ENCODE data around the gene METAP1. TPM values are rescaled to one million over a fixed set of nuclear protein-coding genes. Genes with fewer than 3 reads are reported as not detected.

The METAP1 gene
- total RNA-seq, 1 experiment from 2014 or later: 72.2 TPM

DNA sequence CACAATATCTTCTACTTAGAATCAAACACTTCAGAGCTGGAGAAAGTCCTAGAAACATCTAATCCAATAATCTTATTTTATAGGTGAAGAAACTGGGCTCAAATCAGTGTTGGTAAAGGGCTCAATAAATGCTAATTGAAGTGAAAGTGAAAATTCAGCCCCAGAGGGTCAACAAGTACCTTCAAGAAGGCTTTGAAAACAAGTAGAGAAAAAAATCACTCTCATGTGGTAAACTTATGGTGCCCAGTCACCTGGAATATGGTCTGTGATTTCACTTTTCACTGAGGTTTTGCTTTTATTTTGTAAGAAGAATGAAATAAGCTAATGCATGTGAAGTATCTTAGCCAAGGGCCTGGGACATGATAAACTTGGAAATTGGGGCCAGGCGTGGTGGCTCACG lies 37.5 kb upstream of the METAP1 start:
- BruUV-seq (replicated peaks): no TSS peak
- no peaks in the 10 kb centered on the region for H3K4me1 ChIP-seq (ENCODE audit: insufficient read depth, low read length, poor library complexity, severe bottlenecking)
- TF ChIP-seq EZH2 (IDR thresholded peaks at IDR 0.05; ENCODE audit: borderline replicate concordance, low read depth, low read length, poor library complexity, severe bottlenecking) (no peak), CTCF (conservative IDR thresholded peaks at IDR 0.05; ENCODE audit: low read depth, low read length) (no peak)
- no peak for DNase-seq (ENCODE audit: low spot score)
- H3K4me3 ChIP-seq (ENCODE audit: low read depth, low read length, poor library complexity, severe bottlenecking): no peak overlapping the region
- no peaks in the 10 kb centered on the region for H3K36me3 ChIP-seq (ENCODE audit: insufficient read depth, low read length, poor library complexity, severe bottlenecking)
- CTCF ChIA-PET: no interaction called here
- H3K9me3 ChIP-seq (ENCODE audit: low read depth, low read length, poor library complexity, severe bottlenecking): no peaks in the 10 kb centered on the region
- no peak overlapping the region for H3K27ac ChIP-seq (ENCODE audit: low read depth, low read length, poor library complexity, severe bottlenecking)
- no peaks in the 10 kb centered on the region for H3K27me3 ChIP-seq (replicated peaks; ENCODE audit: insufficient read depth, low read depth, low read length, poor library complexity)
- intact Hi-C loops (cut with micrococcal nuclease; ENCODE audit: unreplicated experiment): no loop called here
- POLR2A ChIA-PET (ENCODE audit: low non-redundant PET): no interaction called here

- Histone ChIP-seq H3K4me1 (ENCODE audit: insufficient read depth, low read length, poor library complexity, severe bottlenecking) (peaks cover 11% of the 10 kb centered on the region), H3K36me3 (ENCODE audit: insufficient read depth, low read length, poor library complexity, severe bottlenecking) (no peaks in the 10 kb centered on the region), H3K27ac (ENCODE audit: low read depth, low read length, poor library complexity, severe bottlenecking) (no peak overlapping the region), H3K27me3 (replicated peaks; ENCODE audit: insufficient read depth, low read depth, low read length, poor library complexity) (no peaks in the 10 kb centered on the region), H3K4me3 (ENCODE audit: low read depth, low read length, poor library complexity, severe bottlenecking) (no peak overlapping the region), H3K9me3 (ENCODE audit: low read depth, low read length, poor library complexity, severe bottlenecking) (no peaks in the 10 kb centered on the region)
- no TSS peak for BruUV-seq (replicated peaks)
- TF ChIP-seq EZH2 (IDR thresholded peaks at IDR 0.05; ENCODE audit: borderline replicate concordance, low read depth, low read length, poor library complexity, severe bottlenecking): no peak
- TF ChIP-seq CTCF (conservative IDR thresholded peaks at IDR 0.05; ENCODE audit: low read depth, low read length): no peak
- POLR2A ChIA-PET (ENCODE audit: low non-redundant PET): no interaction called here
- CTCF ChIA-PET: no interaction called here
- DNase-seq (ENCODE audit: low spot score): no peak
- intact Hi-C loops (cut with micrococcal nuclease; ENCODE audit: unreplicated experiment): no loop called here
Measured at GRCh38 chr4:98959411-98959810, 36.1 kb upstream of the METAP1 start.

GRCh38 chr4:98961770-98962169 lies 33.8 kb upstream of the METAP1 start:
- Histone ChIP-seq H3K9me3 (ENCODE audit: low read depth, low read length, poor library complexity, severe bottlenecking) (no peaks in the 10 kb centered on the region), H3K4me1 (ENCODE audit: insufficient read depth, low read length, poor library complexity, severe bottlenecking) (peaks cover 11% of the 10 kb centered on the region), H3K36me3 (ENCODE audit: insufficient read depth, low read length, poor library complexity, severe bottlenecking) (no peaks in the 10 kb centered on the region), H3K27ac (ENCODE audit: low read depth, low read length, poor library complexity, severe bottlenecking) (no peak overlapping the region), H3K27me3 (replicated peaks; ENCODE audit: insufficient read depth, low read depth, low read length, poor library complexity) (no peaks in the 10 kb centered on the region), H3K4me3 (ENCODE audit: low read depth, low read length, poor library complexity, severe bottlenecking) (no peak overlapping the region)
- TF ChIP-seq EZH2 (IDR thresholded peaks at IDR 0.05; ENCODE audit: borderline replicate concordance, low read depth, low read length, poor library complexity, severe bottlenecking) (no peak), CTCF (conservative IDR thresholded peaks at IDR 0.05; ENCODE audit: low read depth, low read length) (no peak)
- no peak for DNase-seq (ENCODE audit: low spot score)
- CTCF ChIA-PET: no interaction called here
- POLR2A ChIA-PET (ENCODE audit: low non-redundant PET): no interaction called here
- intact Hi-C loops (cut with micrococcal nuclease; ENCODE audit: unreplicated experiment): no loop called here
- BruUV-seq (replicated peaks): no TSS peak

All from A673 (cell line).